ENCODE results near the gene NUTM2D.
"Not testable (repeated sequence)": the region's sequence is repeated elsewhere in the genome, so short reads cannot be mapped to it uniquely, and the experiment has no call there.

NUTM2D gene

GRCh38 chr10:87357444-87357843, at the start of gene NUTM2D:
TSS of gene NUTM2D (plus strand) at chr10:87357744. CDS start at chr10:87358266, 522 bp downstream.
- DNase-seq = not testable (repeated sequence)

GRCh38 chr10:87308702-87309101, 48.8 kb upstream of the NUTM2D start:
- DNase-seq = not testable (repeated sequence)

- DNase-seq = not testable (repeated sequence)
These were observed 47.9 kb upstream of the NUTM2D start for GRCh38 chr10:87309657-87310056.

- DNase-seq = not testable (repeated sequence)
These were observed 46.0 kb upstream of the NUTM2D start for GRCh38 chr10:87311521-87311920.

- not testable (repeated sequence) for DNase-seq
These were observed 43.7 kb upstream of the NUTM2D start for GRCh38 chr10:87313649-87314359.

GRCh38 chr10:87314360-87314973, 43.1 kb upstream of the NUTM2D start:
- DNase-seq = not testable (repeated sequence)

GRCh38 chr10:87321505-87321904, 36.0 kb upstream of the NUTM2D start:
- not testable (repeated sequence) for DNase-seq

GRCh38 chr10:87324559-87324958, 33.0 kb upstream of the NUTM2D start:
- DNase-seq = not testable (repeated sequence)

GRCh38 chr10:87327958-87328357, 29.6 kb upstream of the NUTM2D start:
- not testable (repeated sequence) for DNase-seq

- not testable (repeated sequence) for DNase-seq
These were observed 28.4 kb upstream of the NUTM2D start for GRCh38 chr10:87329131-87329530.

GRCh38 chr10:87332687-87333086, 24.9 kb upstream of the NUTM2D start:
- not testable (repeated sequence) for DNase-seq

GRCh38 chr10:87340411-87340810, 17.1 kb upstream of the NUTM2D start:
- not testable (repeated sequence) for DNase-seq

GRCh38 chr10:87341546-87342142, 15.9 kb upstream of the NUTM2D start:
- DNase-seq = peak; percentile 22

- peak; percentile 87 for DNase-seq
These were observed 15.3 kb upstream of the NUTM2D start for GRCh38 chr10:87342249-87342710.

GRCh38 chr10:87342711-87343258, 14.8 kb upstream of the NUTM2D start:
- peak; percentile 87 for DNase-seq

GRCh38 chr10:87345743-87346142, 11.8 kb upstream of the NUTM2D start:
- not testable (repeated sequence) for DNase-seq

- not testable (repeated sequence) for DNase-seq
These were observed 7.4 kb upstream of the NUTM2D start for GRCh38 chr10:87350161-87350560.

- DNase-seq = not testable (repeated sequence)
These were observed 4.7 kb upstream of the NUTM2D start for GRCh38 chr10:87352825-87353224.

GRCh38 chr10:87355110-87355509, 2.4 kb upstream of the NUTM2D start:
- DNase-seq = not testable (repeated sequence)

- not testable (repeated sequence) for DNase-seq
These were observed 615 bp downstream of the NUTM2D start for GRCh38 chr10:87358159-87358558.

- not testable (repeated sequence) for DNase-seq
These were observed 12.1 kb downstream of the NUTM2D start for GRCh38 chr10:87369514-87370112.

GRCh38 chr10:87374091-87374490, 16.5 kb downstream of the NUTM2D start:
- not testable (repeated sequence) for DNase-seq

- not testable (repeated sequence) for DNase-seq
These were observed 21.6 kb downstream of the NUTM2D start for GRCh38 chr10:87379115-87379514.
